ENCODE measurements around the gene PCGF3.
"Not testable (repeated sequence)": the region's sequence is repeated elsewhere in the genome, so short reads cannot be mapped to it uniquely, and the experiment has no call there.

DNA sequence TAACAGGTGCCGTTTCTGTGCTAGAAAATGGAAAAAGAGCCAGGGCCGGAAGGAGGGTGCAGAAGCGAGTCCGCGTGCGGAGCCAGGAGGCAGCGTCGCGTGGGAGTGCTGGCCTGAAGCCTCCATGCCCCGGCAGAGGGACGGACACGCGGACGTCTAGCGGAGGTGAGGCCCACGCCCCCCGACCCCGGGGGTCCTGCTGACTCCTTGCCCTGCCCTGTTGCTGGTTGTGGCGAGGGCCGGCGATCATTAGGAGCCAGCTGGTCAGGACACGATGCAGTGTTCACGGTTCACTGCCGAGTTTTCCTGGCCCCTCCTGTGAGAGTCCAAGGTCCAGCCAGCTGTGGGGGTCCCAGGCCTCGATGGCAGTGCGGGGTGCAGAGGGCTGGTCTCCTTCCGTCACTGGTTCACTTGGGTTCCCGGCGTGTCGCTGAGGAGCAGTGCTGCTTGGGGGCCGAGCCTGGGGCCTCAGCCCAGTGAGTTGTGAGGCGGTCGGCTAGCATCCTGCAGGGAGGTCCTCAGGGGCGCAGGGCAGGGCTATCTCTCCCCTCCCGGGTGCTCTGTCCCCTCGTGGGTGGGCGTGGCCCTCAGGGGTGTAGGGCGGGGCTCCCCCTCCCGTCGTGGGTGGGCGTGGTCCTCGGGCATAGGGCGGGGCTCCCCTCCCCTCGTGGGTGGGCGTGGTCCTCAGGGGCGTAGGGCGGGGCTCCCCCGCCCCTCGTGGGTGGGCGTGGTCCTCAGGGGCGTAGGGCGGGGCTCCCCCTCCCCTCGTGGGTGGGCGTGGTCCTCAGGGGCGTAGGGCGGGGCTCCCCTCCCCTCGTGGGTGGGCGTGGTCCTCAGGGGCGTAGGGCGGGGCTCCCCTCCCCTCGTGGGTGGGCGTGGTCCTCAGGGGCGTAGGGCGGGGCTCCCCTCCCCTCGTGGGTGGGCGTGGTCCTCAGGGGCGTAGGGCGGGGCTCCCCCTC, 25.6 kb downstream of the PCGF3 start:
- TF ChIP-seq, protein P1, sequence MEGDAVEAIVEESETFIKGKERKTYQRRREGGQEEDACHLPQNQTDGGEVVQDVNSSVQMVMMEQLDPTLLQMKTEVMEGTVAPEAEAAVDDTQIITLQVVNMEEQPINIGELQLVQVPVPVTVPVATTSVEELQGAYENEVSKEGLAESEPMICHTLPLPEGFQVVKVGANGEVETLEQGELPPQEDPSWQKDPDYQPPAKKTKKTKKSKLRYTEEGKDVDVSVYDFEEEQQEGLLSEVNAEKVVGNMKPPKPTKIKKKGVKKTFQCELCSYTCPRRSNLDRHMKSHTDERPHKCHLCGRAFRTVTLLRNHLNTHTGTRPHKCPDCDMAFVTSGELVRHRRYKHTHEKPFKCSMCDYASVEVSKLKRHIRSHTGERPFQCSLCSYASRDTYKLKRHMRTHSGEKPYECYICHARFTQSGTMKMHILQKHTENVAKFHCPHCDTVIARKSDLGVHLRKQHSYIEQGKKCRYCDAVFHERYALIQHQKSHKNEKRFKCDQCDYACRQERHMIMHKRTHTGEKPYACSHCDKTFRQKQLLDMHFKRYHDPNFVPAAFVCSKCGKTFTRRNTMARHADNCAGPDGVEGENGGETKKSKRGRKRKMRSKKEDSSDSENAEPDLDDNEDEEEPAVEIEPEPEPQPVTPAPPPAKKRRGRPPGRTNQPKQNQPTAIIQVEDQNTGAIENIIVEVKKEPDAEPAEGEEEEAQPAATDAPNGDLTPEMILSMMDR (IDR thresholded peaks at IDR 0.05): not testable (repeated sequence)
- not testable (repeated sequence) for TF ChIP-seq ZFX (IDR thresholded peaks at IDR 0.05; ENCODE audit: borderline replicate concordance)

All from 22Rv1 (cell line).